ENCODE measurements around the gene CGB3. TPM values are rescaled to one million over a fixed set of nuclear protein-coding genes. Genes with fewer than 3 reads are reported as not detected.

Gene CGB3
- total and polyA plus RNA-seq, 2 donors (not counting 1 experiment from before 2014, with no cell fraction given): not detected

DNA sequence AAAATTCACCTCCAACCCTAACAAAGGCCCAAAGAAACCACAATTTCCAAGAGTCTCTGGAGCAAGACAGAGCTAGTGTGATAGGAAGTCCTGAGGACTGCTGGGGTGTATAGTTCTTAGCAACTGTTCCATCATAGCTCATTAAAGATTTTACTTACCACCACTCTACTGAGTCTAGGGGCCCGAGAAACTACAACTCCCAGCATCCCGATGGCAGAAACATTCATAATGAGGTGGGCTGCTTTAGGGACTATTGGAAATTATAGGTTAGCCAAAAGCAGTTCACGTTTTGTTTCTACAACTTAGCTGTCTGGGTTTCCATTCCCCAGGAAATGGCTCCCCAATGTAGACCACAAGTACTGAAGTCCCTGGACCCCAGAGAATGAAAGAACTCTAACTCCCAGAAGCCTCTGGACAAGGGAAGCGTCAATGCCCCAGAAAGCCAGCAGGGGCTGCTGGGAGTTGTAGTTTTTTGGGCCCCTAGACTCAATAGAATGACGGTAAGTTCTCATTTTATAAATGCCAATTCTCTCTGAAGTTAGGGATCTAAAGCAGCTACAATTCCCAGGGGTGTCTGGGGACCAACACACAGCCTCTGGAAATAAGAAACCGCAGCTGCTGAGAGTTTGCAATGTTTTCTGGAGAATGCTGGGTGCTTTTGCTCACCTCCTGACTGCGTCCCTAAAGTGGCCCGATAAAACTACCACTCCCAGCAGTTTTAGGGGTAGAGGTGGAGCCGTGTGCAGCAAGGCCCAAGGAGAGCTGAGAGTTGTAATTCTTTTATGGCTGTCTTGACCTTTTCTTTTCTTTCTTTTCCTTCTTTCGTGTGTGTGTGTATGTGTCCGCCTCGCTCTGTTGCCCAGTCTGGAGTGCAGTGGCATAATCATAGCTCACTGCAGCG is 47.9 kb downstream of the CGB3 start:
- DNase-seq (ENCODE audit: low read depth in 2 of 2): no peak

More for the DNA sequence above, 47.9 kb downstream of the CGB3 start:
- Histone ChIP-seq H4K20me1 (ENCODE audit: control insufficient read depth, extremely low read depth, insufficient read depth, low read length) (no peaks in the 10 kb centered on the region), H3K27me3 (ENCODE audit: control insufficient read depth, insufficient read depth, low read length) (no peaks in the 10 kb centered on the region), H3K4me2 (ENCODE audit: extremely low read depth, insufficient read depth, low read length) (no peak overlapping the region), H2AFZ (ENCODE audit: low read length) (no peak overlapping the region), H3K4me1 (ENCODE audit: control insufficient read depth, extremely low read depth, insufficient read depth, low read length) (peaks cover 13% of the 10 kb centered on the region), H3K9me3 (ENCODE audit: control insufficient read depth, insufficient read depth, low read depth, low read length) (no peaks in the 10 kb centered on the region), H3K79me2 (ENCODE audit: control insufficient read depth, insufficient read depth, low read length) (no peaks in the 10 kb centered on the region), H3K27ac (ENCODE audit: insufficient read depth, low read length) (no peak overlapping the region), H3K9ac (ENCODE audit: insufficient read depth, low read length) (no peak overlapping the region), H3K36me3 (ENCODE audit: control insufficient read depth, insufficient read depth, low read length) (peaks cover 16% of the 10 kb centered on the region), H3K4me3 (replicated peaks in 1 of 4; ENCODE audit: control extremely low read depth in 1 of 4, insufficient read depth in 1 of 4, low read depth in 3 of 4, low read length in 4 of 4) (no peak overlapping the region)
- TF ChIP-seq CTCF (conservative IDR thresholded peaks at IDR 0.05 in 1 of 2, IDR thresholded peaks at IDR 0.05 in 1 of 2; ENCODE audit: low read depth in 1 of 2, low read length in 2 of 2) (peak in 1 of 2 donors; percentile 5), EZH2 (IDR thresholded peaks at IDR 0.05; ENCODE audit: low read length, missing control alignments) (no peak)

Other genes with a start within 250 kb of the CGB3 start
- 22.1 and 33.9 TPM in 2 replicates for gene BCAT2, start 213.3 kb downstream of the CGB3 start, total RNA-seq
- 22.8 and 23.2 TPM in 2 replicates for gene BCAT2, start 213.3 kb downstream of the CGB3 start, polyA plus RNA-seq
- 7.7 and 11.1 TPM in 2 replicates for gene HSD17B14, start 187.8 kb downstream of the CGB3 start, total RNA-seq
- gene HSD17B14, start 187.8 kb downstream of the CGB3 start, polyA plus RNA-seq: 2.7 and 4.5 TPM in 2 replicates
- 18.7 and 20.0 TPM in 2 replicates for gene PLEKHA4, start 155.7 kb downstream of the CGB3 start, total RNA-seq
- gene PLEKHA4, start 155.7 kb downstream of the CGB3 start, polyA plus RNA-seq: 6.6 and 11.1 TPM in 2 replicates
- 87.3 and 166 TPM in 2 replicates for gene PPP1R15A, start 151.9 kb downstream of the CGB3 start, total RNA-seq
- 46.3 and 116 TPM in 2 replicates for gene PPP1R15A, start 151.9 kb downstream of the CGB3 start, polyA plus RNA-seq
- gene TULP2, start 125.6 kb downstream of the CGB3 start, total RNA-seq: 0.51 and 0.83 TPM in 2 replicates
- gene TULP2, start 125.6 kb downstream of the CGB3 start, polyA plus RNA-seq: 0.10 and 0.28 TPM in 2 replicates
- gene NUCB1, start 124.0 kb downstream of the CGB3 start, total RNA-seq: 130 and 137 TPM in 2 replicates
- 101 and 129 TPM in 2 replicates for gene NUCB1, start 124.0 kb downstream of the CGB3 start, polyA plus RNA-seq
- gene DHDH, start 90.6 kb downstream of the CGB3 start, total RNA-seq: 0.17 TPM in 1 of 2 replicates, not detected in the other
- gene DHDH, start 90.6 kb downstream of the CGB3 start, polyA plus RNA-seq: 0.08 TPM in 1 of 2 replicates, not detected in the other
- 106 and 194 TPM in 2 replicates for gene BAX, start 69.5 kb downstream of the CGB3 start, total RNA-seq
- gene BAX, start 69.5 kb downstream of the CGB3 start, polyA plus RNA-seq: 70.1 and 90.3 TPM in 2 replicates
- gene FTL, start 59.0 kb downstream of the CGB3 start, total RNA-seq: 6,440 and 8,266 TPM in 2 replicates
- 1,844 and 2,689 TPM in 2 replicates for gene FTL, start 59.0 kb downstream of the CGB3 start, polyA plus RNA-seq
- gene GYS1, start 31.0 kb downstream of the CGB3 start, total RNA-seq: 18.7 and 31.2 TPM in 2 replicates
- 42.8 and 43.0 TPM in 2 replicates for gene GYS1, start 31.0 kb downstream of the CGB3 start, polyA plus RNA-seq
- gene RUVBL2, start 30.4 kb downstream of the CGB3 start, total RNA-seq: 128 and 158 TPM in 2 replicates
- 77.6 and 157 TPM in 2 replicates for gene RUVBL2, start 30.4 kb downstream of the CGB3 start, polyA plus RNA-seq
- not detected in 2 replicates for gene LHB, start 7.2 kb downstream of the CGB3 start, total RNA-seq
- 0.17 TPM in 1 of 2 replicates, not detected in the other for gene LHB, start 7.2 kb downstream of the CGB3 start, polyA plus RNA-seq
- gene CGB2, start 7.6 kb upstream of the CGB3 start, total RNA-seq: not detected in 2 replicates
- not detected in 2 replicates for gene CGB2, start 7.6 kb upstream of the CGB3 start, polyA plus RNA-seq
- not detected in 2 replicates for gene CGB1, start 12.6 kb upstream of the CGB3 start, total RNA-seq
- gene CGB1, start 12.6 kb upstream of the CGB3 start, polyA plus RNA-seq: not detected in 2 replicates
- gene CGB5, start 19.5 kb upstream of the CGB3 start, total RNA-seq: not detected in 2 replicates
- not detected in 2 replicates for gene CGB5, start 19.5 kb upstream of the CGB3 start, polyA plus RNA-seq
- not detected in 2 replicates for gene CGB8, start 24.8 kb upstream of the CGB3 start, total RNA-seq
- not detected in 2 replicates for gene CGB8, start 24.8 kb upstream of the CGB3 start, polyA plus RNA-seq
- gene CGB7, start 33.4 kb upstream of the CGB3 start, total RNA-seq: under 0.01 TPM in 2 replicates
- gene CGB7, start 33.4 kb upstream of the CGB3 start, polyA plus RNA-seq: 0.07 and 0.12 TPM in 2 replicates
- gene NTF4, start 40.5 kb upstream of the CGB3 start, total RNA-seq: not detected in 2 replicates
- not detected in 2 replicates for gene NTF4, start 40.5 kb upstream of the CGB3 start, polyA plus RNA-seq
- not detected in 2 replicates for gene KCNA7, start 48.4 kb upstream of the CGB3 start, total RNA-seq
- gene KCNA7, start 48.4 kb upstream of the CGB3 start, polyA plus RNA-seq: not detected in 2 replicates
- gene SNRNP70, start 61.1 kb upstream of the CGB3 start, total RNA-seq: 114 and 142 TPM in 2 replicates
- 72.2 and 83.0 TPM in 2 replicates for gene SNRNP70, start 61.1 kb upstream of the CGB3 start, polyA plus RNA-seq
- gene LIN7B, start 90.0 kb upstream of the CGB3 start, total RNA-seq: 8.0 and 10.9 TPM in 2 replicates
- 2.6 TPM in 2 replicates for gene LIN7B, start 90.0 kb upstream of the CGB3 start, polyA plus RNA-seq
- 0.51 and 0.83 TPM in 2 replicates for gene C19orf73, start 94.8 kb upstream of the CGB3 start, total RNA-seq
- 0.27 and 0.30 TPM in 2 replicates for gene C19orf73, start 94.8 kb upstream of the CGB3 start, polyA plus RNA-seq
- gene PPFIA3, start 95.2 kb upstream of the CGB3 start, total RNA-seq: 0.77 and 1.3 TPM in 2 replicates
- 0.37 and 0.62 TPM in 2 replicates for gene PPFIA3, start 95.2 kb upstream of the CGB3 start, polyA plus RNA-seq
- gene HRC, start 131.1 kb upstream of the CGB3 start, total RNA-seq: under 0.01 TPM in 1 of 2 replicates, not detected in the other
- gene HRC, start 131.1 kb upstream of the CGB3 start, polyA plus RNA-seq: 0.16 TPM in 1 of 2 replicates, not detected in the other
- 6.9 and 18.7 TPM in 2 replicates for gene TRPM4, start 133.5 kb upstream of the CGB3 start, total RNA-seq
- 6.1 and 6.7 TPM in 2 replicates for gene TRPM4, start 133.5 kb upstream of the CGB3 start, polyA plus RNA-seq